ENCODE results near the gene PLCE1. TPM values are rescaled to one million over a fixed set of nuclear protein-coding genes. Genes with fewer than 3 reads are reported as not detected.

PLCE1 gene
- total and polyA plus RNA-seq, 2 experiments from 2014 or later = 4.7 to 10.8 TPM

DNA sequence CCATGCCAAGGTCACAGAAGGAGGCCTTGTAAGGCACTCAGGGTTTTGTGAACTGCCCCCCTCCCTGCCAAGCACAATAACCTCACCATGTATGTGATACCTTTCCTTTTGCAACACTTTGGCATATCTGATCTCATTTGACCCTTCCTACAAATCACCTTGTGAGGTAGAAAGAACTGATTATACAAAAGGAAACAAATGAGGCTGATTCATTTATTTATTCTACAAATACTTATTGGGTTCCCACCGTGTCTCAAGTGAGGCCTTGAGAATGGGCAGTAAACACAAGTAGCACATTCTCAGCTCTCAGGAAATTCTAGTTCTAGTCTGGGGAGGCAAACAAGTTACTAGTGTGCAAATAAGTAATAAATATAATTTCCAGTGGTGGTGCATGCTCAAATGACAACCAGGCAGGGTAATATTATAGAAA lies 19.6 kb downstream of the PLCE1 start:
- Histone ChIP-seq H3K27me3 (no peaks in the 10 kb centered on the region), H3K36me3 (replicated peaks; ENCODE audit: insufficient read depth, low read depth) (no peaks in the 10 kb centered on the region), H3K9me2 (replicated peaks; ENCODE audit: insufficient read depth) (no peaks in the 10 kb centered on the region), H3K27ac (peak overlapping the region; percentile 61), H3K4me3 (no peak overlapping the region), H3K79me2 (peaks cover 22% of the 10 kb centered on the region), H3K4me2 (no peak overlapping the region), H2AFZ (no peak overlapping the region), H3K9me3 (ENCODE audit: low read depth) (no peaks in the 10 kb centered on the region), H3K4me1 (ENCODE audit: insufficient read depth) (peaks cover 5% of the 10 kb centered on the region), H4K20me1 (ENCODE audit: insufficient read depth, poor library complexity, severe bottlenecking) (no peaks in the 10 kb centered on the region)
- WGBS (ENCODE audit: low lambda C conversion rate, missing lambda C conversion rate) = 53% methylated on average over 1 of the region's 1 CpG
- no peak for DNase-seq (ENCODE audit: low spot score)
- TF ChIP-seq, protein P1, sequence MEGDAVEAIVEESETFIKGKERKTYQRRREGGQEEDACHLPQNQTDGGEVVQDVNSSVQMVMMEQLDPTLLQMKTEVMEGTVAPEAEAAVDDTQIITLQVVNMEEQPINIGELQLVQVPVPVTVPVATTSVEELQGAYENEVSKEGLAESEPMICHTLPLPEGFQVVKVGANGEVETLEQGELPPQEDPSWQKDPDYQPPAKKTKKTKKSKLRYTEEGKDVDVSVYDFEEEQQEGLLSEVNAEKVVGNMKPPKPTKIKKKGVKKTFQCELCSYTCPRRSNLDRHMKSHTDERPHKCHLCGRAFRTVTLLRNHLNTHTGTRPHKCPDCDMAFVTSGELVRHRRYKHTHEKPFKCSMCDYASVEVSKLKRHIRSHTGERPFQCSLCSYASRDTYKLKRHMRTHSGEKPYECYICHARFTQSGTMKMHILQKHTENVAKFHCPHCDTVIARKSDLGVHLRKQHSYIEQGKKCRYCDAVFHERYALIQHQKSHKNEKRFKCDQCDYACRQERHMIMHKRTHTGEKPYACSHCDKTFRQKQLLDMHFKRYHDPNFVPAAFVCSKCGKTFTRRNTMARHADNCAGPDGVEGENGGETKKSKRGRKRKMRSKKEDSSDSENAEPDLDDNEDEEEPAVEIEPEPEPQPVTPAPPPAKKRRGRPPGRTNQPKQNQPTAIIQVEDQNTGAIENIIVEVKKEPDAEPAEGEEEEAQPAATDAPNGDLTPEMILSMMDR (IDR thresholded peaks at IDR 0.05; ENCODE audit: poor library complexity) = no peak
- TF ChIP-seq EZH2phosphoT487 (IDR thresholded peaks at IDR 0.05; ENCODE audit: low read depth, severe bottlenecking, unreplicated experiment) (no peak), EZH2 (IDR thresholded peaks at IDR 0.05; ENCODE audit: borderline replicate concordance) (no peak)

DNA sequence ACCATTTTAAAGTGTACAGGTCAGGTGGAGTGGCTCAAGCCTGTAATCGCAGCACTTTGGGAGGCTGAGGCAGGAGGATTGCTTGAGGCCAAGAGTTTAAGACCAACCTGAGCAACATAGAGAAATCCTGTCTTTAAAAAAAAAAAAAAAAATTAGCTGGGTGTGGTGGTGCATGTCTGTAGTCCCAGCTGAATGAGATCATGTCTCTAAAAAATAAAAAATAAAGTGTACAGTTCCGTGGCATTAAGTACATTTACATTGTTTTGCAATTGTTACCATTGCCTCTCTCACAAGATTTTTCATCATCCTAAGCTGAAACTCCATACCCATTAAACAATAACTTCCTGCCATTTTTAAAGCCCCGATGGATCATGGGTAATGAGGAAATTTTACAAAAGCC lies 20.6 kb downstream of the PLCE1 start:
- Histone ChIP-seq H3K9me2 (replicated peaks; ENCODE audit: insufficient read depth) (no peaks in the 10 kb centered on the region), H3K4me1 (ENCODE audit: insufficient read depth) (peaks cover 5% of the 10 kb centered on the region), H3K9me3 (ENCODE audit: low read depth) (no peaks in the 10 kb centered on the region), H3K27me3 (no peaks in the 10 kb centered on the region), H3K4me2 (no peak overlapping the region), H3K27ac (no peak overlapping the region), H2AFZ (no peak overlapping the region), H3K4me3 (no peak overlapping the region), H3K36me3 (replicated peaks; ENCODE audit: insufficient read depth, low read depth) (no peaks in the 10 kb centered on the region), H4K20me1 (ENCODE audit: insufficient read depth, poor library complexity, severe bottlenecking) (no peaks in the 10 kb centered on the region), H3K79me2 (peaks cover 20% of the 10 kb centered on the region)
- DNase-seq (ENCODE audit: low spot score) = no peak
- 93% methylated on average over 3 of the region's 3 CpGs for WGBS (ENCODE audit: low lambda C conversion rate, missing lambda C conversion rate)
- TF ChIP-seq EZH2 (IDR thresholded peaks at IDR 0.05; ENCODE audit: borderline replicate concordance) (no peak), EZH2phosphoT487 (IDR thresholded peaks at IDR 0.05; ENCODE audit: low read depth, severe bottlenecking, unreplicated experiment) (no peak)
- TF ChIP-seq, protein P1 (IDR thresholded peaks at IDR 0.05; ENCODE audit: poor library complexity) = no peak

DNA sequence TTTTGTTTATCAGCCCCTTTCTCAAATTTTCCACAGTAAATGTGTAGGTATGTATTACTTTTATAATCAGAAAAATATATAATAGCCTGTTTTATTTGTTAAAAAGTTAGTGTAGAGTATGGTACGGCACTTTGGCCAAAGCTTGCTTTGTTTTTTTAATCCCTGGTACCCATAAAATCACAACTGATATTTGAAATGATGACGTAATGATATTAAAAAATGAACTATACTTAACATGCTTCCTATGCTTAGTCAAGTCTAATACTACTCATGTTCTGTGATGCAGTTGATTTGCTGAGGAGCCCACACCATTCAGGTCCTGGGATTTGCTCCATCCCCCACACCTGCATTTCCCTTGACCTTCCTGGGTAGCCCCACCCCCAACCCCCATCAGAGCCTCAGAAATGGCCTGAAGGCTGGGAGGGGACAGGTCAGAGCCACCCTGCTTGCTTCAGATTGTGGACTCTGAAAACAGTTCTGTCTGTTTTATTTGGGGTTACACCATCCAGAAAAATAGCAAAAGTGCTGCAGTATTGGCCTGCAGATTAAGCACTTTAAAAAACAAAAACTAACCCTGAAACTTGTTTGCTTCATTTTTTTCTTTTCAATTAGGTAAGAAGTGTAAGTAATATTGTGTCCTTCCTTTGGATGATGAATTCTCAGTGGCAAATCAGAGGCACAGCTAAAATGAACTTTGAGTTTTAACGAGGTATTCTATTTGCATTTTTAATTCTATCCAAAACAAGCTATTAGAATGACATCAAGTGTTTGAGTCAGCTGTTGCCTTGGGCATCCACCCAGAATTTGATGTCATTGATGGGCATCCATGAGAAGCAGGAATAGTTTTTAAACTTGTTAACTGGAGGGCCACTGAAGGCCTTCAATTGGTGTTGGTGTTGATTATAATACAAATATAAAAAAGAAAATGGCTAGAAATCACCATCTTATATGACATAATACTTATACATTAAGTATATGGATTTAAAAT lies 23.3 kb downstream of the PLCE1 start:
- H3K4me1 ChIP-seq (ENCODE audit: insufficient read depth) = peaks cover 5% of the 10 kb centered on the region
- H3K4me2 ChIP-seq = no peak overlapping the region
- H2AFZ ChIP-seq = no peak overlapping the region
- H3K4me3 ChIP-seq = no peak overlapping the region
- no peaks in the 10 kb centered on the region for H4K20me1 ChIP-seq (ENCODE audit: insufficient read depth, poor library complexity, severe bottlenecking)
- TF ChIP-seq EZH2 (IDR thresholded peaks at IDR 0.05; ENCODE audit: borderline replicate concordance) (no peak), EZH2phosphoT487 (IDR thresholded peaks at IDR 0.05; ENCODE audit: low read depth, severe bottlenecking, unreplicated experiment) (no peak)
- TF ChIP-seq, protein P1 (IDR thresholded peaks at IDR 0.05; ENCODE audit: poor library complexity) = no peak
- no peak for DNase-seq (ENCODE audit: low spot score)
- H3K27me3 ChIP-seq = no peaks in the 10 kb centered on the region
- H3K27ac ChIP-seq = no peak overlapping the region
- peaks cover 24% of the 10 kb centered on the region for H3K79me2 ChIP-seq
- H3K9me2 ChIP-seq (replicated peaks; ENCODE audit: insufficient read depth) = no peaks in the 10 kb centered on the region
- 77% methylated on average over 3 of the region's 3 CpGs for WGBS (ENCODE audit: low lambda C conversion rate, missing lambda C conversion rate)
- H3K9me3 ChIP-seq (ENCODE audit: low read depth) = no peaks in the 10 kb centered on the region
- H3K36me3 ChIP-seq (replicated peaks; ENCODE audit: insufficient read depth, low read depth) = no peaks in the 10 kb centered on the region

Measured in hepatocyte (in vitro differentiated cells).